Myometrial cell (primary cell): Measurements from ENCODE around the gene AP2A2. TPM values are rescaled to one million over a fixed set of nuclear protein-coding genes. Genes with fewer than 3 reads are reported as not detected.

ENCODE experiments used
- total RNA-seq: library from RNA; depleted of rRNA; stranded (reverse); fragments of >200 nt; gene quantifications from 2 replicates; pipeline ENCODE4 v1.2.3, GENCODE V29; 2015

The AP2A2 gene
- total RNA-seq = 56.2 and 60.1 TPM in 2 replicates

DNA sequence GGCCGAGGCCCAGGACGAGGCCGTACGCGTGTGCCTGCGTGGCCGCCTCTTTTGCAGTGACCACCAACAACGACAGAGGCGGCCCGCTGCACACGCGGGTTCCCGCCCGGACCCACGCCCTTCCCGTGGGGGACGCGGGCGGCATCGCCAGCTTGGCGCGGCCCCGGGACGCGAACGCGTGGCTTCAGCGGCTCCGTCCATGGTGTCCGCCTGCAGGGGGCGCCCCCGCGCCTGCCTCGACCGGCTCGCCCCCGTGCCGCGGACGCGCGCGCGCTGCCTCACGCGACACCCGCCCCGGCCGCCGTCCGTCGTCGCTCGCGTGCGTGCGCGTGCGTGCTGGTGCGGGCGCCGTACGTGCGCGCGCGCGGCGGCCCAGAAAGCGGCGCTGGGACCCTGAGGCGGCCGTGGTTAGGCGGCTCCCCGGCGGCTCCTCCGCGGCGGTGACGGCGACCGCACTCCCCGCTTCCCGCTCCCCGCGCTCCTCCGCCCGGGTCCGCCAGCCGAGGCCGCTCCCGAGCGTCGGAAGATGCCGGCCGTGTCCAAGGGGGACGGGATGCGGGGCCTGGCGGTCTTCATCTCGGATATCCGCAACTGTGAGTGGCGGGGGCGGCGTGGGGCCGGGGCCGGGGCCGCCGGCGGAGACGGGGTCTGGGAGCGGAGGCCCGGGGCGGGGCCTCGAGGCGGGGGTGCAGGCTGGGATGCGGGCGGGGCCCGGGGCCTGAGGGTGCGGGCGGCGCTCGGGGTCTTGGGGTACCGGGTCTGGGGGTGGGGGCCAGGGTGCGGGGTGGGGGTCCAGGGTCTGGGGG is at the start of gene AP2A2:
Gene AP2A2, plus strand, starts transcription at position 375 of the 806 bp plus-strand sequence. Its CDS starts 152 bp downstream, at position 527.

DNA sequence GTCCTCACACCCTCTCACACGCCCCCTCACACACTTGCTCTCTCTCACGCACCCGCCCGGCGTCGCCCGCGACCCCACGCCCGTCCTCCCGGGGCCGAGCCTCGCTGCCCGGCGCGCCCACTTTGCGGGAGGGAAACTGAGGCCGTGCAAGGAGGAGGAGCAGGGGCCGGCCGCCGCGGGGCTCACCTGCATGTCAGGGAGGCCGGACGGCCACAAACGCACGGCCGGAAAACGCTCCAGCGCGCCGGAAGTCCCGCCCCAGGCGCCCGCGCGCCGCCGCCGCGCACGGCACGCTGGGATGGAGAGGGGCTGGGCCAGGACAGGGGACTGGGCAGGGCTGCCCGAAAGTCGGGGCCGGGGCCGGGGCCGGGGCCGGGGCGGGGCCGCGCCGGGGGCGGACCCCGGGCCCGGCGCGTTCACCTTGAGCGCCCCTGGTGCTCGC is 15.1 kb upstream of the AP2A2 start, which contains the start of gene CHID1:
Gene CHID1, minus strand, starts transcription at position 222 of the 442 bp plus-strand sequence. CDS start 5,994 bp downstream, outside the sequence.

DNA sequence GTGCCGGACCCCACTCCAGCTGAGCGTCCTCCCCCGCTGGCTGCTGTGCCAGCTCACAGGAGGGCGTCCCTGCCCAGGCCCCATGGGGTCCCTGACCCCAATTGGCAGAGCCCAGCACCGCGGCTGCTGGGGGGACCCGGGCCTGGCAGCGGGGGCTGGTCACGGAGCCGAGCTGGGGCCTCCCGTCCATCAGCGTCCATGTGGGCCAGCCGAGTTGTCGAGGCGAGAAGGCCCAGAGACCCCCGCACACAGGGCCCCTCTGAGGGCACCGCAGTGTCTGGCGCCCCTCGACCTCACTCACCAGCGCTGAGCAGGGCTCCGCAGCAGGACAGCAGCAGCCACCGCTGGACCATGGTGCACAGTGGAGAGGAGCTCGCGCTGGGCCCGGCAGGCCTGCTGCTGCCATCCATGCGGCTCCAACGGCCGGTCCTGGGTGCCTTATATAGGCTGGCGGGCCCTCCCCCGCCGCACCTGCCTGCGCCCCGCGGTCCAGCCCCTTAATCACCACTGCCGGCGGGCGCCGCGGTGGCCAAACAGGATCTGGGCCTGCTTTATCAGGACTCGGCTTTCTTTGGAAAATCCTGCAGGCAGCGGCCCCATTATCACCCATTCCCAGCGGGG is 110.7 kb downstream of the AP2A2 start, which contains the start of gene MUC6:
Gene MUC6, minus strand, starts transcription at position 416 of the 621 bp plus-strand sequence. Its CDS starts 63 bp downstream, at position 353.

Other genes starting within 250 kb of the AP2A2 start
- gene DEAF1, start 230.6 kb upstream of the AP2A2 start, total RNA-seq = 20.0 and 26.5 TPM in 2 replicates
- gene TMEM80, start 230.1 kb upstream of the AP2A2 start, total RNA-seq = 27.5 and 48.1 TPM in 2 replicates
- gene EPS8L2, start 219.6 kb upstream of the AP2A2 start, total RNA-seq = 31.1 and 40.8 TPM in 2 replicates
- 155 and 167 TPM in 2 replicates for gene TALDO1, start 178.4 kb upstream of the AP2A2 start, total RNA-seq
- gene GATD1, start 148.4 kb upstream of the AP2A2 start, total RNA-seq = 23.2 and 49.3 TPM in 2 replicates
- gene CEND1, start 135.8 kb upstream of the AP2A2 start, total RNA-seq = 0.89 and 3.5 TPM in 2 replicates
- 18.2 and 20.0 TPM in 2 replicates for gene SLC25A22, start 127.6 kb upstream of the AP2A2 start, total RNA-seq
- 21.6 and 28.0 TPM in 2 replicates for gene PIDD1, start 120.6 kb upstream of the AP2A2 start, total RNA-seq
- 457 and 731 TPM in 2 replicates for gene RPLP2, start 115.9 kb upstream of the AP2A2 start, total RNA-seq
- gene PNPLA2, start 107.0 kb upstream of the AP2A2 start, total RNA-seq = 16.7 and 25.2 TPM in 2 replicates
- 1.8 and 2.9 TPM in 2 replicates for gene CRACR2B, start 98.0 kb upstream of the AP2A2 start, total RNA-seq
- 806 and 946 TPM in 2 replicates for gene CD151, start 92.9 kb upstream of the AP2A2 start, total RNA-seq
- gene POLR2L, start 83.3 kb upstream of the AP2A2 start, total RNA-seq = 214 and 287 TPM in 2 replicates
- gene TSPAN4, start 83.0 kb upstream of the AP2A2 start, total RNA-seq = 197 and 276 TPM in 2 replicates
- gene CHID1, start 15.1 kb upstream of the AP2A2 start, total RNA-seq = 121 and 149 TPM in 2 replicates
- gene MUC6, start 110.8 kb downstream of the AP2A2 start, total RNA-seq = not detected in 2 replicates
- not detected in 2 replicates for gene MUC2, start 149.0 kb downstream of the AP2A2 start, total RNA-seq
- not detected in 2 replicates for gene MUC5AC, start 232.1 kb downstream of the AP2A2 start, total RNA-seq